ENCODE data around the gene PSG2.
"Not testable (repeated sequence)": the region's sequence is repeated elsewhere in the genome, so short reads cannot be mapped to it uniquely, and the experiment has no call there.

- TF ChIP-seq, protein P1, sequence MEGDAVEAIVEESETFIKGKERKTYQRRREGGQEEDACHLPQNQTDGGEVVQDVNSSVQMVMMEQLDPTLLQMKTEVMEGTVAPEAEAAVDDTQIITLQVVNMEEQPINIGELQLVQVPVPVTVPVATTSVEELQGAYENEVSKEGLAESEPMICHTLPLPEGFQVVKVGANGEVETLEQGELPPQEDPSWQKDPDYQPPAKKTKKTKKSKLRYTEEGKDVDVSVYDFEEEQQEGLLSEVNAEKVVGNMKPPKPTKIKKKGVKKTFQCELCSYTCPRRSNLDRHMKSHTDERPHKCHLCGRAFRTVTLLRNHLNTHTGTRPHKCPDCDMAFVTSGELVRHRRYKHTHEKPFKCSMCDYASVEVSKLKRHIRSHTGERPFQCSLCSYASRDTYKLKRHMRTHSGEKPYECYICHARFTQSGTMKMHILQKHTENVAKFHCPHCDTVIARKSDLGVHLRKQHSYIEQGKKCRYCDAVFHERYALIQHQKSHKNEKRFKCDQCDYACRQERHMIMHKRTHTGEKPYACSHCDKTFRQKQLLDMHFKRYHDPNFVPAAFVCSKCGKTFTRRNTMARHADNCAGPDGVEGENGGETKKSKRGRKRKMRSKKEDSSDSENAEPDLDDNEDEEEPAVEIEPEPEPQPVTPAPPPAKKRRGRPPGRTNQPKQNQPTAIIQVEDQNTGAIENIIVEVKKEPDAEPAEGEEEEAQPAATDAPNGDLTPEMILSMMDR (IDR thresholded peaks at IDR 0.05; ENCODE audit: insufficient read depth, low read depth, low read length), result not testable (repeated sequence)
- not testable (repeated sequence) for TF ChIP-seq EZH2 (IDR thresholded peaks at IDR 0.05; ENCODE audit: insufficient read depth, low read length)
Observed at GRCh38 chr19:43114626-43115025, 32.1 kb upstream of the PSG2 start.
